Stimulated activated CD4-positive, alpha-beta T cell treated with anti-CD3 and anti-CD28 coated beads, TNF-alpha, amount 100 ng/mL, for 24 hours (primary cell): ENCODE data around the gene GAA.

Experiments used
- DNase-seq, 3 experiments: peaks; one replicate each; pipeline ENCODE4 v3.0.0-alpha.2; 2020; ENCODE audit warnings: low read depth in 3 of 3

The GAA gene

DNA sequence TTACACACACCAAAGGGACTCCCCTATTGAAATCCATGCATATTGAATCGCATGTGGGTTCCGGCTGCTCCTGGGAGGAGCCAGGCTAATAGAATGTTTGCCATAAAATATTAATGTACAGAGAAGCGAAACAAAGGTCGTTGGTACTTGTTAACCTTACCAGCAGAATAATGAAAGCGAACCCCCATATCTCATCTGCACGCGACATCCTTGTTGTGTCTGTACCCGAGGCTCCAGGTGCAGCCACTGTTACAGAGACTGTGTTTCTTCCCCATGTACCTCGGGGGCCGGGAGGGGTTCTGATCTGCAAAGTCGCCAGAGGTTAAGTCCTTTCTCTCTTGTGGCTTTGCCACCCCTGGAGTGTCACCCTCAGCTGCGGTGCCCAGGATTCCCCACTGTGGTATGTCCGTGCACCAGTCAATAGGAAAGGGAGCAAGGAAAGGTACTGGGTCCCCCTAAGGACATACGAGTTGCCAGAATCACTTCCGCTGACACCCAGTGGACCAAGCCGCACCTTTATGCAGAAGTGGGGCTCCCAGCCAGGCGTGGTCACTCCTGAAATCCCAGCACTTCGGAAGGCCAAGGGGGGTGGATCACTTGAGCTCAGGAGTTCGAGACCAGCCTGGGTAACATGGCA lies 2.2 kb downstream of the GAA start:
- no peak for DNase-seq

DNA sequence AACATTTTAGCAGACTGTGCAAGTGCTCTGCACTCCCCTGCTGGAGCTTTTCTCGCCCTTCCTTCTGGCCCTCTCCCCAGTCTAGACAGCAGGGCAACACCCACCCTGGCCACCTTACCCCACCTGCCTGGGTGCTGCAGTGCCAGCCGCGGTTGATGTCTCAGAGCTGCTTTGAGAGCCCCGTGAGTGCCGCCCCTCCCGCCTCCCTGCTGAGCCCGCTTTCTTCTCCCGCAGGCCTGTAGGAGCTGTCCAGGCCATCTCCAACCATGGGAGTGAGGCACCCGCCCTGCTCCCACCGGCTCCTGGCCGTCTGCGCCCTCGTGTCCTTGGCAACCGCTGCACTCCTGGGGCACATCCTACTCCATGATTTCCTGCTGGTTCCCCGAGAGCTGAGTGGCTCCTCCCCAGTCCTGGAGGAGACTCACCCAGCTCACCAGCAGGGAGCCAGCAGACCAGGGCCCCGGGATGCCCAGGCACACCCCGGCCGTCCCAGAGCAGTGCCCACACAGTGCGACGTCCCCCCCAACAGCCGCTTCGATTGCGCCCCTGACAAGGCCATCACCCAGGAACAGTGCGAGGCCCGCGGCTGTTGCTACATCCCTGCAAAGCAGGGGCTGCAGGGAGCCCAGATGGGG lies 3.1 kb downstream of the GAA start:
- DNase-seq: no peak

DNA sequence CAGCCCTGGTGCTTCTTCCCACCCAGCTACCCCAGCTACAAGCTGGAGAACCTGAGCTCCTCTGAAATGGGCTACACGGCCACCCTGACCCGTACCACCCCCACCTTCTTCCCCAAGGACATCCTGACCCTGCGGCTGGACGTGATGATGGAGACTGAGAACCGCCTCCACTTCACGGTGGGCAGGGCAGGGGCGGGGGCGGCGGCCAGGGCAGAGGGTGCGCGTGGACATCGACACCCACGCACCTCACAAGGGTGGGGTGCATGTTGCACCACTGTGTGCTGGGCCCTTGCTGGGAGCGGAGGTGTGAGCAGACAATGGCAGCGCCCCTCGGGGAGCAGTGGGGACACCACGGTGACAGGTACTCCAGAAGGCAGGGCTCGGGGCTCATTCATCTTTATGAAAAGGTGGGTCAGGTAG lies 3.6 kb downstream of the GAA start:
- no peak for DNase-seq

DNA sequence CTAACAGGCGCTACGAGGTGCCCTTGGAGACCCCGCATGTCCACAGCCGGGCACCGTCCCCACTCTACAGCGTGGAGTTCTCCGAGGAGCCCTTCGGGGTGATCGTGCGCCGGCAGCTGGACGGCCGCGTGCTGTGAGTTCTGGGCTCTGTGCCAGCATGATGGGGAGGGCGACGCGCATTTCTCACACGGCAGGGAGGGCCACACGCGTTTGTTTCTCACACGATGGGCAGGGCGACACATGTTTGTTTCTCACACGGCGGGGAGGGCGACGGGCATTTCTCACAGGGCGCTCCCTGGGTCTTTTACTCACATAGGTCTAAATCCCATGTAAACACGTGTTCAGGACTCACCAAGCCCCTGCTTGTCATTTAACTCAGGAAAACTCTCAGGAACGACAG lies 4.4 kb downstream of the GAA start:
- no peak for DNase-seq

DNA sequence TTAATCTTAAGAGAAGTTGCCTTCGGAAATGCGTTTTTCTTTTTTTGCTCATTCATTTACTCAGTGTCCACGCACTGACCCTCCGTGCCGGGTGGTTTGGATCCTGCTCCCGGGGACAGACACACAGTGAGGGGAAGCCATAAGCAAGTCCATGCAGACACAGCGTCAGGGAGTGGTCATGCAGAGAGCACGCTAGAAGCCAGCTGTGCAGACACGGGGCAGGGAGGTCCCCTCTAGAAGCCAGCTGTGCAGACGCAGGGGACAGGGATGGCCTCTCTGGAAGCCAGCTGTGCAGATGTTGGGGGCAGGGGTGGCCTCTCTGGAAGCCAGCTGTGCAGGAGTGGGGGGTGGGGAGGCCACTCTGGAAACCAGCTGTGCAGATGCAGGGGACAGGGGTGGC lies 4.8 kb downstream of the GAA start:
- no peak for DNase-seq

DNA sequence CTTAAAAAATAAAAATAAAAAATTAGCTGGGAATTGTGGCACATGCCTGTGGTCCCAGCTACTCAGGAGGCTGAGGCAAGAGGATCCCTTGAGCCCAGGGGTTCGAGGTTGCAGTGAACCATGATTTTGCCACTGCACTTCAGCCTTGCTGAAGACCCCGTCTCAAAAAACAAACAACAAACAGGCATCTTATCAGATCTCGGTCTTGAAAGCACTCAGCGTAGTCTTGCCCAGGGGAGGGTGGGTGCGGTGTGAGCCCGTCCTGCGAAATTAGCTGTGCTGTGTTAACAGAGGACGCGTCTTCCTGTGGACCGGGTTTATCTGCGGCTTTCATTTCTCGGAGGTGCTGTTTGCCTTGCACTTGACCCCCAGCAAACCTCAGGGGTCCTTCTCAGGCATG lies 5.4 kb downstream of the GAA start:
- no peak for DNase-seq

DNA sequence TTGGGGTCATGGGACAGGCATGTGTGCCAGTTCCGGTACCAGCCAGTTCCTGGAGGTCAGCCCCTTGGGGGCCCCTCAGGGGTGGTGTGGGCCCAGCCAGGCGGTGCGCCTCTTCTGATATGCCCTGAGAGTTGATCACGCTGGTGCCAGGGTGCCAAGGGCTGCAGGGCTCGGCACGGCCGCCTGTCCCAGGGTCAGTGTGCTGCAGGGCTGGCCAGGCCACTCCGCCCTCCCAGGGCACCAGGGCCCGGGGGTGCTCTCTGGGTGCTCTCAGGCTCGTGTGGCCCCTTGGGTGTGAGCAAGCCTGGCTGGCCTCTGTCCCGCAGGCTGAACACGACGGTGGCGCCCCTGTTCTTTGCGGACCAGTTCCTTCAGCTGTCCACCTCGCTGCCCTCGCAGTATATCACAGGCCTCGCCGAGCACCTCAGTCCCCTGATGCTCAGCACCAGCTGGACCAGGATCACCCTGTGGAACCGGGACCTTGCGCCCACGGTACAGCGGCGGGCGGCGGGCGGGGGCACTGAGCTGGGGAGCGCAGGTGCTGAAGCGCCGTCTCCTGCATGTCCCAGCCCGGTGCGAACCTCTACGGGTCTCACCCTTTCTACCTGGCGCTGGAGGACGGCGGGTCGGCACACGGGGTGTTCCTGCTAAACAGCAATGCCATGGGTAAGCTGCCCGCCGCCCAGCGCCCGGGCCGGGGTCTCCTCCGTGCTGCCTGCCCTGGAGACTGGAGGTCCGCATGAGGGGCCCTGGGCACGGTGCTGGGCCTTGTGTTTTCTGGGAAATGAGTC lies 6.0 kb downstream of the GAA start:
- no peak for DNase-seq

DNA sequence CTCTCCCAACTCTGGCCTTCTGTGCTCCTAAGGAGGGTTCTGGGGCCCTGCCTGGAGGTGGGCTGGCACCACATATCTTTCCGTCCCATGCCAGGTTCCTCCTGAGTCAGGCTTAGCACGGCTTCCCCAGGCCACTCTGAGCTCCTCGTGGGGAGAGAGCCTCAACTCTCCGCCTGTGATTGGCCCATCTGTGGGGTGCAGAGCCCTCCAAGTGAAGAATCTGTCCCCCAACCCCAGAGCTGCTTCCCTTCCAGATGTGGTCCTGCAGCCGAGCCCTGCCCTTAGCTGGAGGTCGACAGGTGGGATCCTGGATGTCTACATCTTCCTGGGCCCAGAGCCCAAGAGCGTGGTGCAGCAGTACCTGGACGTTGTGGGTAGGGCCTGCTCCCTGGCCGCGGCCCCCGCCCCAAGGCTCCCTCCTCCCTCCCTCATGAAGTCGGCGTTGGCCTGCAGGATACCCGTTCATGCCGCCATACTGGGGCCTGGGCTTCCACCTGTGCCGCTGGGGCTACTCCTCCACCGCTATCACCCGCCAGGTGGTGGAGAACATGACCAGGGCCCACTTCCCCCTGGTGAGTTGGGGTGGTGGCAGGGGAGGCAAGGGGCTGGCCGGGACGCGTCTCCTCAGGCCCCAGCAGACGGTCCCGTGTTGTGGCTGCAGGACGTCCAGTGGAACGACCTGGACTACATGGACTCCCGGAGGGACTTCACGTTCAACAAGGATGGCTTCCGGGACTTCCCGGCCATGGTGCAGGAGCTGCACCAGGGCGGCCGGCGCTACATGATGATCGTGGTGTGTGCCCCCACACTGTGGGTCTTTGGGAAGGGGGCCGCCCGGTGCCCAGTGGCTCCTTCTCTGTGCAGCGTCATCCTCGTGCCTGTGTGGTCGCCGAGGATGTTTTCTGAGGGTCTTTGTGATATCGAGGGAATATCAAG lies 6.9 kb downstream of the GAA start:
- DNase-seq: no peak

DNA sequence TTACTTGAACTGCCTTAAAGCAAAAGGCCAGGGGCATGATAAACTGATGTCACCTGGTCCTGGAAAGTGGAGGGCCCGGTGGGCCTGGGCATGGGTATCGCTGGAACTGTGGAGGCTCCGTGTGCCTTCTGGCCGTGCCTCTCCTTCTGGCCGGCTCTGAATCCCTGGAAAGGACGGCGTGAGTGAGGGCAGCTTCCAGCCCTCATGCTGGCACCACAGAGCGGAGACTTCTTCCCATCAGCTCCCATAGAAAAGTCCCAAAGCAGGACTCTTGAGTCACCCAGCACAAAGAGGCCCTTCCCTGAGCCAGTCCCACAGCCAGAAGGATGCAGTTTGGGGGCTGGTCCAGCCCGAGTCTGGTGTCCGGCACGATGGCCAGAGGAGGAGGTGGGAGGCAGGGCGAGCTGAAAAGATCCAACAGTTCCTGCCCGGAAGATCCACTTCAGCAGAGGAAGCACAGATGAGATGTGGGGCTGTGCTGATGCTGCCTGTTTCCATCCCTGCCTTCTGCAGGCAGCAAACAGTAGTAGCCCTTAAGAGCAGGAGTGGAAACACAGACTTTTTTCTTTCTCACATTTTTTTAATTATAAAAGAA lies 7.8 kb downstream of the GAA start:
- no peak for DNase-seq

DNA sequence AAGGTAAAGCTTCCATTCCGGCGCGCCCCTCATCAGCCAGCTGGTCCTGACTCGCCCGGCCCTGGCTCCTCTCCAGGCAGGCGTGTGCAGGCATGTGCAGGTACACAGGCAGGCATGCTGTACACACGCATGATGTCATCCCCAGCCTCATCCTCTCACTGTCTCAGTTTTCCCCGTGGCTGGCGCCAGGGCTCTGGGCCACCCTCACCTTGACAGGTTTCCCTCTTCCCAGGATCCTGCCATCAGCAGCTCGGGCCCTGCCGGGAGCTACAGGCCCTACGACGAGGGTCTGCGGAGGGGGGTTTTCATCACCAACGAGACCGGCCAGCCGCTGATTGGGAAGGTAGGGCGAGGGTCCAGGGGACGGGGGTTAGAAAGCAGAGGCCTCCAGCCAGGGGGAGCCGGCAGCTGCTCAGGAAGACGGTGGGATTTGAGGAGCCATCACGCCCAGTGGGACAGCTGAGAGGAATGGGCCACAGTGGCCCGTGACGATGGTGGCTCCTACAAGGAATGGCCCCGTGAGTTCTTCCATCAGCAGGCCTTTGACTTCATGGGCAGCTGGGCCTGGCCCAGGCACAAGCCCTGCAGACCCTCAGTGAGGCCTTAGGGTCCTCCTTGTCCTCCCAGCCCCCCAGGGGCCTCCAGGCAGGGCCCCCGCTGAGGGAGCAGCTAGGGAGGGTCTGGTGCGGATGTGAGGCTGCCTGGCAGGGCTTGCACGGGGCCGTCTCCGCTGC lies 8.5 kb downstream of the GAA start:
- DNase-seq: no peak

DNA sequence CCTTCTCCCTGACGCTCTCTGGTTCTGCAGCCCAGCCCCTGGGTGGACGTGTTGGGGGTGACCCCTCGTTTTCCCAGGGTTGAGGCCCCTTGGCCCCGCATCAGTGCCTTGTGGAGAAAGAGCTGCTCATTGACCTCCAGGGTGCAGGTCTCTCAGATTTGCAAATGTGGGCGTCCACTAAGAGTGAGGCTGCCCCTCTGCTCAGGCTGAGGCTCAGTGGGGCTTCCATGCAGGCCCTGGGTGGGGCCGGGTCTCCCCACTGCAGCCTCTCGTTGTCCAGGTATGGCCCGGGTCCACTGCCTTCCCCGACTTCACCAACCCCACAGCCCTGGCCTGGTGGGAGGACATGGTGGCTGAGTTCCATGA lies 9.0 kb downstream of the GAA start:
- no peak for DNase-seq

DNA sequence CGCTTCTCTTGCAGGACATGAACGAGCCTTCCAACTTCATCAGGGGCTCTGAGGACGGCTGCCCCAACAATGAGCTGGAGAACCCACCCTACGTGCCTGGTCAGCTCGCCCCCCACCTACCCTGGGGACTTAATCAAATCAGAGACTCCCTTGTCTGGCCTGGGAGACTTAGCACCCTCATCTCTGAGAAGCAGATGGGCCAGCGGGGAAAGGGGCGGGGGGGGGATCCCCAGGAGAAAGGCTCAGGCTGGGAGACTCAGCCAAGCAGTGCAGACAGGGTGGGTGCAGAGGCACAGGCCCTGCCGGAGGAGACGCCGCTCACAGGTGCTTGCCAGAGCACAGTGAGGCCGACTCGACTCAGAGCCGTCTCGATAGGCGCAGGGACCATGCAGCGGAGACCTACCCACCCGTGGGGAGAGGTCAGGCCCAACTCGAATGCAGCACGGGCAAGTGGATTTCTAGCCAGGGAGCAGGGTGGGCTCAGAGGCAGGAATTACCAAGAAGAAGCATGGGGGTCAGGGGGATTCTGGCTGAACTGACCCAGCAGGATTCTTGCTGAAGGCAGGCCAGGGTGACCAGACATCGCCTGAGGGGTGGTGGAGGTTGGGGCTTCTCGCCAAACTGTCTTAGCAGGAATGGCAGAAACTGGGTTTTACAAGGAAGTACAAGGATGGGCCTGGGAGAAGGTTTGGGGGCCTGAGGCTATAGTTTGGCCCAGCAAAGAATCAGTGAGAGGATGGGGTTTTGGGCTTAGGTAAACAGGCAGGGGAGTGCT lies 9.7 kb downstream of the GAA start:
- DNase-seq: no peak

DNA sequence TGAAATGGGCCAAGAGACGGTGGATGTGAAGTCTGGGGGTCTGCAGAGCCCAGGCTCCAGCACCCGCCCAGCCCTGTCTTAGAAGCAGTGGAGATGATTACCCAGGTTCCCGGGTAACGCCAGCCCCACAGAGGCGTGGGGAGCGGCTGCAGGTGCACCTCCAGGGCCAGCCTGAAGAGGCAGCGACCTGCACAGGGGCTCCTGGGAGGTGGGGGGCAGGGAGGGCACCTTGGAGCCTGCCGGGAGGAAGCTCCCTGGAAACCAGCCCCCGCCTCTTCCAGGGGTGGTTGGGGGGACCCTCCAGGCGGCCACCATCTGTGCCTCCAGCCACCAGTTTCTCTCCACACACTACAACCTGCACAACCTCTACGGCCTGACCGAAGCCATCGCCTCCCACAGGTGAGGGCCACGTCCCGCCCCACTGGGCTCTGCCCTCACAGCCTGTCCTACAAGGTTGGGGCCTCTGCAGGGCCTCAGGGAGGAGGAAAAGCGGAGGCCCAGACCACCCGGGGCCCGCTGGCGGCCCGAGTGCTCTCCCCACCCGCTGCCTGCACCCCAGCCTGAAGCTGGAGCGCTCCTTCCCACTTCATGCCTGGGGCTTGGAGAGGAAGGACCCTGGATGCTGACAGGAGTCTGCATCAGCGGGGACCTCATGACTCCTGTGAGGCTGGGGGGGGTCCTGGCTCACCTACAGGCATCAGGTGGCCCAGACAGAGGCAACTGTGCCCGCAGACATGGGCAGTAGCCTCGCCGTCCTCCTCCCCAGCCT lies 10.5 kb downstream of the GAA start:
- DNase-seq: no peak

DNA sequence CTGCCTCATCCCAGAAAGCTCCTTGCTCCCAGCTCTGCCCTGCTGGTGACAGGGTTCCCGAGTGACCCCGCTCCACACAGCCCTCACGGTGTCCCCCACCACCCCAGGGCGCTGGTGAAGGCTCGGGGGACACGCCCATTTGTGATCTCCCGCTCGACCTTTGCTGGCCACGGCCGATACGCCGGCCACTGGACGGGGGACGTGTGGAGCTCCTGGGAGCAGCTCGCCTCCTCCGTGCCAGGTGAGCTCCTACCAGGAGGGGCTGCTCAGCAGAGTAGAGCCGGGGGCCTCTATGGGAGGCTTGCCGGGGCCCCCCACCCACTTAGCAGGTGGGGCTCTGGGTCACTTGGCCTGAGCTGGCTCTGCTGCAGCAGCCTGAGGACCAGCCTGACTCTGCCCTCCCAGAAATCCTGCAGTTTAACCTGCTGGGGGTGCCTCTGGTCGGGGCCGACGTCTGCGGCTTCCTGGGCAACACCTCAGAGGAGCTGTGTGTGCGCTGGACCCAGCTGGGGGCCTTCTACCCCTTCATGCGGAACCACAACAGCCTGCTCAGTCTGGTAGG lies 11.2 kb downstream of the GAA start:
- no peak for DNase-seq

DNA sequence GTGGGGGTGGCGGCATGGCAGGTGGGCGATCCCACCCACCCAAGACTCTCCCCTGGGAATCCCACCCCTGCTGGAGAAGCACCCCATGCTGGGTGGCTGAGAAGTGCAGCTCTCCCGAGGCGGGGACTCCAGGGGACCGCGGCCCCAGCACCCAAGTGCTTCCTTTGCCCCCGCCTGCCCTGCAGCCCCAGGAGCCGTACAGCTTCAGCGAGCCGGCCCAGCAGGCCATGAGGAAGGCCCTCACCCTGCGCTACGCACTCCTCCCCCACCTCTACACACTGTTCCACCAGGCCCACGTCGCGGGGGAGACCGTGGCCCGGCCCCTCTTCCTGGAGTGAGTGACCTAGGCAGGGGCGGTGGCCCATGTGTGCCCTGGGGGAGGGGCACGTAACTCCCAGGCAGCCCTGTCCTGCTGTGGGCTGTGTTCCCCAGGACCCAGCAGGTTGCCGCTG lies 11.7 kb downstream of the GAA start:
- no peak for DNase-seq

DNA sequence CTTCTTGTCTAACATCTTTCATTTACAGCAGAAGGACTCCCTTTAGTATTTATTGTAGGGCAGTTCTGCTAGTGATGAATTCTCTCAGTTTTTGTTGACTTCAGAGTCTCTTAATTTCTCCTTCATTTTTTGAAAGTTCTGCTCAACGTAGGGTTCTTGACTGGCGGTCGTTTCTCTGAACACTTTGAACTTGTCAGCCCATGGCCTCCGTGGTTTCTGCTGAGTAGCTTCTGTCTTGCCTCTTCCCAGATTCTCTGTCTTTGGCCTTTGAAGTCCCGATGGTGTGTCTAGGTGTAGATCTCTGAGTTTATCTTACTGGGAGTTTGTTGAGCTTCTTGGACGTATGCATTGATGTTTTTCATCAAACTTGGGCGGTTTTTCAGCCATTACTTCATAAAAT lies 13.4 kb downstream of the GAA start:
- no peak for DNase-seq

DNA sequence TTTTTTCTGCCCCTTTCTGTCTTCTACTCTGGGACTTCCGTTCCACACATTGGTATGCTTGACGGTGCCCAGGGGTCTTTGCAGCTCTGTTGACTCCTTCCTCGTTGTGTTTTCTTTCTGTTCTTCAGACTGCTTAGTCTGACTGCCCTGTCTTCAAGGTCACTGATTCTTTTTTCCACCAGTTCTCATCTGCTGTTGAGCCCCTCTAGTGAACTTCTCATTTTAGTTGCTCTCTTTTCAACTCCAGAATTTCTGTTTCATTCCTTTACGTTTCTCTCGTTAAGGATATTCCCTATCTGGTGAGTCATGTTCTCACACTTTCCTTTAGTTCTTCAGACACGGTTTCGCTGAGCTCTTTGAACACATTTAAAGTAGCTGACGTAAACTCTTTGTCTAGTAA lies 13.8 kb downstream of the GAA start:
- no peak for DNase-seq

DNA sequence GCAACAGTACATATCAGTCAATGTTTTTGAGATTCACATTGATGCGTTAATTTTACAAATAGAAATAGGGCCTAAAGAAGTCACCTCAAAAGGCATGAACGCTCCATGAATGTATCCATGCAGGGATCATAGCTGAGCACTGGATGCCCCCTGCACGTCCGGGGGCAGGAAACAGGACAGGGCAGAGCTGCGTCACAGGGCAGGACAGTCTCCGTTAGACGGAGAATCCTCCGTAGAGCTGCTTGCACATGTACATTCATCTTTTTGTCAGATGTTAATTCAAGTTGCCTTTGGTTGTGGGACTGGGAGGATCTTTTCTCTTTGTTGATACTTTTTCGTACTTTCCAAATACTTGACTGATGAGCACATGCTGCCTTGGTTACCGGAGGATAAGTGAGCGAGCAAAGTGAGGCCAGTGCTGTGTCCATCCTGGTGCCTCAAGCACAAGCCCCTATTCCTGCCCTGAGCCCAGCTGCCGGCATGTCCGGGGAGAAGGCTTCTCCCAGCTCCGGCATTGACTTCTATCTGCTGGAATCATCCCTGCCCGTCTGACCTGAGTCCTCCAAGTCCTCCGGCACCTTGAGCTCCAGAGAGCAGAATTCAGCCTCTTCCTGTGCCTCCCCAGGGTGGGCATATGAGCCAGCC lies 15.0 kb downstream of the GAA start:
- no peak for DNase-seq
